ENCODE results near the gene PPIE.

DNA sequence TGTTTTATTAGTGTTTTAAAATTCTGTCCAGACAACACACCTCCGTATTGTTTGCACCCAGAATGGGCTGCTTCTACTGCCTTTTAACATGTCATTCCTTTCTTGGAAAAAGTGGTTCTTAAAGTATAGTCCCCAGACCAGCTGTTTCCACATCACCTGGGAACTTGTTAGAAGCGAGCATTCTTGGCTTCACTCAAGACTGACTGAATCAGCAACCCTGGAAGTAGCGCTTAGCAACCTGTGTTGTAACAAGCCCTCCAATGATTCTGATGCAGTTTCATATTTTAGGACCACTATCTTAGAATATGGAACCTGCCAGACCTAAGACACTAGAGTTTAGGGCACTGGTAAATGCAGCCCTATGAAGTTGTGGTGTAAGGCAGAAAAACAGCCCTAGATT lies 6.0 kb upstream of the PPIE start:
- TF ChIP-seq, protein P1, sequence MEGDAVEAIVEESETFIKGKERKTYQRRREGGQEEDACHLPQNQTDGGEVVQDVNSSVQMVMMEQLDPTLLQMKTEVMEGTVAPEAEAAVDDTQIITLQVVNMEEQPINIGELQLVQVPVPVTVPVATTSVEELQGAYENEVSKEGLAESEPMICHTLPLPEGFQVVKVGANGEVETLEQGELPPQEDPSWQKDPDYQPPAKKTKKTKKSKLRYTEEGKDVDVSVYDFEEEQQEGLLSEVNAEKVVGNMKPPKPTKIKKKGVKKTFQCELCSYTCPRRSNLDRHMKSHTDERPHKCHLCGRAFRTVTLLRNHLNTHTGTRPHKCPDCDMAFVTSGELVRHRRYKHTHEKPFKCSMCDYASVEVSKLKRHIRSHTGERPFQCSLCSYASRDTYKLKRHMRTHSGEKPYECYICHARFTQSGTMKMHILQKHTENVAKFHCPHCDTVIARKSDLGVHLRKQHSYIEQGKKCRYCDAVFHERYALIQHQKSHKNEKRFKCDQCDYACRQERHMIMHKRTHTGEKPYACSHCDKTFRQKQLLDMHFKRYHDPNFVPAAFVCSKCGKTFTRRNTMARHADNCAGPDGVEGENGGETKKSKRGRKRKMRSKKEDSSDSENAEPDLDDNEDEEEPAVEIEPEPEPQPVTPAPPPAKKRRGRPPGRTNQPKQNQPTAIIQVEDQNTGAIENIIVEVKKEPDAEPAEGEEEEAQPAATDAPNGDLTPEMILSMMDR (IDR thresholded peaks at IDR 0.05; ENCODE audit: borderline replicate concordance, extremely low read depth, low read length, poor library complexity, severe bottlenecking): no peak
- TF ChIP-seq EZH2 (IDR thresholded peaks at IDR 0.05; ENCODE audit: borderline replicate concordance, low read depth, low read length, severe bottlenecking): no peak
